ENCODE data around the gene PFDN4. TPM values are rescaled to one million over a fixed set of nuclear protein-coding genes. Genes with fewer than 3 reads are reported as not detected.

The PFDN4 gene
- total RNA-seq, 2 donors from 2014 or later = 48.2 to 101 TPM

DNA sequence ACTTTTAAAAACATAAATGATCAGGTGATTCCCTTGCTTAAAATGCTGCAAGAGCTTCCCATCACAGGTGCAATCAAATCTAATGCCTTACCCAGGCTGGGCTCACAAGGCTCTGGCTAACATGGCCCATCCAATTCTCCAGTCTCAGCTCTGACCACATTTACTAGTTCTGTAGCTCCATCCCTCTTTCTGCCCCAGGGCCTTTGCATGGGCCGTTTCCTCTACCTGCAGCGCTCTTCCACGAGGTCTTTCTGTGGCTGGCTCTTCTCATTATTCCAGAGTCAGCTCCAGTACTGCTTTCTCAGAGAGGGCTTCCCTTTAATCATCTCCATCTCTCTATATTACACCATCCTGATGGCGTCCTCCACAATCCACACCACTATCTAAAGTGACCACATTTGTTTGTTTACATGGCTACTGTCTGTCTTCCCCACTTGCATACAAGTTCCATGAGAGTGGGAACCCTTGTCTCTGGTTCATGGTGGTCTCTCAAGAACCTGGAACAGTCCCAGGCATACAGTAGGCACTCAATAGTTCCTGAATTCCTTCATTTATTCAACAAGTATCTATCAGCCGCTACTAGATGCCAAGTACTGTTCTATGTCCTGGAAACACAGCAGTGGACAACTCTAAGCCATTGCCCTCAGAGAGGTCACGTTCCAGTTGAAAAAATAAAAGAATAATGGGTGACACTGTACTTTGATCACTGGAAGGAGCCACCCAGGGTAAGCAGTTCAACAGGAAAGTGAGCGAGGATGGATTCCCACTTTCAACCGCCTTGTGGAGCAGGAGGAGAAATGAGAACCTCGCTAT, 46.7 kb upstream of the PFDN4 start:
- Histone ChIP-seq H3K9me3 (no peaks in the 10 kb centered on the region), H3K27me3 (no peaks in the 10 kb centered on the region)
- DNase-seq (ENCODE audit: low spot score) = no peak

DNA sequence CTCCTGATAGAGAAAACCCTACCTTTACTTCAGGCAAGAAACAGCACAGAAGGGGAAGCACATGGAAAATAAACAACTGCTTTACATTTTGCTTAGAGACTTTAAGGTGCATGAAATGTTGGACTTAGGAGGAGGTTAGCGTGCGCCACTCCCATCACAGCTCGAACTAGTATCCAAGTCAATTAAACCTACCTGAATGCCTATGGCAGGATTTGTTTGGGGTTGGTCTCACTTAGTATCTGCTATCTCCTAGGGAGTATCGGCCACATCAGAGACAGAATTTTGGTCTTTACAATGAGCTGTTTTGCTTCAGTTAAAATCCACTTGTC, 46.1 kb upstream of the PFDN4 start:
- TF ChIP-seq, protein P1, sequence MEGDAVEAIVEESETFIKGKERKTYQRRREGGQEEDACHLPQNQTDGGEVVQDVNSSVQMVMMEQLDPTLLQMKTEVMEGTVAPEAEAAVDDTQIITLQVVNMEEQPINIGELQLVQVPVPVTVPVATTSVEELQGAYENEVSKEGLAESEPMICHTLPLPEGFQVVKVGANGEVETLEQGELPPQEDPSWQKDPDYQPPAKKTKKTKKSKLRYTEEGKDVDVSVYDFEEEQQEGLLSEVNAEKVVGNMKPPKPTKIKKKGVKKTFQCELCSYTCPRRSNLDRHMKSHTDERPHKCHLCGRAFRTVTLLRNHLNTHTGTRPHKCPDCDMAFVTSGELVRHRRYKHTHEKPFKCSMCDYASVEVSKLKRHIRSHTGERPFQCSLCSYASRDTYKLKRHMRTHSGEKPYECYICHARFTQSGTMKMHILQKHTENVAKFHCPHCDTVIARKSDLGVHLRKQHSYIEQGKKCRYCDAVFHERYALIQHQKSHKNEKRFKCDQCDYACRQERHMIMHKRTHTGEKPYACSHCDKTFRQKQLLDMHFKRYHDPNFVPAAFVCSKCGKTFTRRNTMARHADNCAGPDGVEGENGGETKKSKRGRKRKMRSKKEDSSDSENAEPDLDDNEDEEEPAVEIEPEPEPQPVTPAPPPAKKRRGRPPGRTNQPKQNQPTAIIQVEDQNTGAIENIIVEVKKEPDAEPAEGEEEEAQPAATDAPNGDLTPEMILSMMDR (IDR thresholded peaks at IDR 0.05) = no peak
- H3K4me1 ChIP-seq = no peaks in the 10 kb centered on the region
- H3K27ac ChIP-seq = no peak overlapping the region
- no peak for DNase-seq (ENCODE audit: low spot score)
- no peaks in the 10 kb centered on the region for H3K36me3 ChIP-seq
- no peaks in the 10 kb centered on the region for H3K27me3 ChIP-seq
- no peak overlapping the region for H3K4me3 ChIP-seq
- no peaks in the 10 kb centered on the region for H3K9me3 ChIP-seq

More for the DNA sequence above, 46.7 kb upstream of the PFDN4 start:
- H3K36me3 ChIP-seq = no peaks in the 10 kb centered on the region
- TF ChIP-seq, protein P1 (IDR thresholded peaks at IDR 0.05) = no peak
- no peak overlapping the region for H3K27ac ChIP-seq
- no peak overlapping the region for H3K4me3 ChIP-seq
- H3K4me1 ChIP-seq = no peaks in the 10 kb centered on the region

DNA sequence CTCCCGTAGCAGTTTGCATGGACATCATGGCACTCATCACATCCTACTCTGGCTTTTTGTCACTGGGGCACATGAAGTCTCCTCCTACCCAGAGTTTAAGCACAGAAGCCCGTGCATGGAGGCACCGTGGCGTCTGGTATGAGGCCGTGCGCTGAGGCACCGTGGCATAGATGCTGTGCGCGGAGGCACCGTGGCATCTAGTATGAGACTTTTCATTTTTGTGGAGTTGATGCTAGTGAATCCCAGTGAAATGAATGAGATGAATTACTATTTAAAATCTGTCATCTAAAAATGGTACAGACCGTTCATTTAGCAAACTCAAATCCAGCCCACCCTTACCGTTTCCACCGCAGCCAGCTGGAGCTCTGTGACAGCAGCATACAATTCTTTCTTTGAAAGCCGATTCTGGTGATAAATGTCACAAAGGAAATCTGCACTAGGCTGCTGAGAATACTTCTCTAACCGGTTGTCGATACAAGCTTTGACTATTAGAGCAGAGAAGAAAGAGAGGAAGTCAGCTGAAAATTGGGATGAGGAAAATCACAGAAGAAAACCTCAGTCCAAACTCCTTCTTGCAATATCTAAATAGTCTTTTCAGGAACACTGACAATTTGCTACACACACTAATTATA, 45.4 kb upstream of the PFDN4 start:
- no peaks in the 10 kb centered on the region for H3K36me3 ChIP-seq
- DNase-seq (ENCODE audit: low spot score) = no peak
- H3K4me1 ChIP-seq = no peaks in the 10 kb centered on the region
- no peak overlapping the region for H3K4me3 ChIP-seq
- no peak overlapping the region for H3K27ac ChIP-seq
- TF ChIP-seq, protein P1 (IDR thresholded peaks at IDR 0.05) = no peak
- H3K9me3 ChIP-seq = no peaks in the 10 kb centered on the region
- no peaks in the 10 kb centered on the region for H3K27me3 ChIP-seq

DNA sequence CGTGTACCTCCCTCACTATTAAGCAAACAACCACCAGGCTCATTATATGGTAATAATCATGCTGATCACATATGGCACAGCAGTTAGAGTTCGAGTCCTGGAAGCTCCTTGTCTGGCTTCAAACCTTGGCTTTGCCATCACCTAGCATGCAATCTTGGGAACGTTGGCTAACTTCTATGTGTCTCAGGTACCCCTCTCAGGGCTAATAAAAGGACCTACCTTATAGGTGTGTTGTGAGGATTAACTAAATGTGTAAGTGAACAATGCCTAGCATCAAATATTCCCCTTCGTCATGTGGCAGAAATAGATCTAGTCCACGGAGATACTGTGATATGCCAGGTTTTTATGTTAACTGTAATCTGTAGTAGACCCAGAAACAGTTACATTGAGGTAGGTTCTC, 44.5 kb upstream of the PFDN4 start:
- DNase-seq (ENCODE audit: low spot score) = no peak
- Histone ChIP-seq H3K36me3 (no peaks in the 10 kb centered on the region), H3K27ac (no peak overlapping the region), H3K4me3 (no peak overlapping the region), H3K9me3 (no peaks in the 10 kb centered on the region), H3K27me3 (no peaks in the 10 kb centered on the region), H3K4me1 (no peaks in the 10 kb centered on the region)
- TF ChIP-seq, protein P1 (IDR thresholded peaks at IDR 0.05) = no peak

DNA sequence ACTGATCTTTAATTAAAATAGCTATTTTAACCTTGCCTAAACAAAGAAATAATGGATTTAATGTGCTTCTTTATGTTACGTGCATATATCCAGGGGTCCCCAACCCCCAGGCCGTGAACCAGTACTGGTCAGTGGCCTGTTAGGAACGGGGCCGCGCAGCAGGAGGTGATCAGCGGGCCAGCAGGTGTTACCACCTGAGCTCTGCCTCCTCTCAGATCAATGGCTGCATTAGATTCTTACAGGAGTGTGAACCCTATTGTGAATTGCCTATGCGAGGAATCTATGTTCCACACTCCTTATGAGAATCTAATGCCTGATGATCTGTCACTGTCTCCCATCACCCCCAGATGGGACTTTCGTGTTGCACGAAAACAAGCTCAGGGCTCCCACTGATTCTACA, 42.9 kb upstream of the PFDN4 start:
- no peak overlapping the region for H3K4me3 ChIP-seq
- TF ChIP-seq, protein P1 (IDR thresholded peaks at IDR 0.05) = no peak
- DNase-seq (ENCODE audit: low spot score) = no peak
- no peaks in the 10 kb centered on the region for H3K27me3 ChIP-seq
- H3K9me3 ChIP-seq = no peaks in the 10 kb centered on the region
- no peaks in the 10 kb centered on the region for H3K36me3 ChIP-seq
- no peak overlapping the region for H3K27ac ChIP-seq
- no peaks in the 10 kb centered on the region for H3K4me1 ChIP-seq
